Testis (tissue), 3 donors: ENCODE results near the gene IL2RG. TPM values are rescaled to one million over a fixed set of nuclear protein-coding genes. Genes with fewer than 3 reads are reported as not detected.

Source experiments
- DNase-seq: peaks from one replicate; pipeline ENCODE4 v3.0.0-alpha.2; 2019
- H3K27ac ChIP-seq, 2 donors: fragments of 200-600 bp; sonication (generic); one replicate each; pipeline ENCODE4 v1.5.1; 2019
- H3K27me3 ChIP-seq: fragments of 200-600 bp; sonication (generic); one replicate; pipeline ENCODE4 v1.5.1; 2019
- H3K36me3 ChIP-seq: fragments of 200-600 bp; sonication (generic); one replicate; pipeline ENCODE4 v1.5.1; 2017; ENCODE audit warnings: low read depth; ENCODE audit errors: missing control alignments
- H3K4me1 ChIP-seq: fragments of 200-600 bp; sonication (generic); one replicate; pipeline ENCODE4 v1.5.1; 2019
- H3K4me3 ChIP-seq, 2 donors: fragments of 200-600 bp; sonication (generic); one replicate each; pipeline ENCODE4 v1.5.1; 2017 to 2019
- H3K9me3 ChIP-seq: fragments of 200-600 bp; sonication (generic); one replicate; pipeline ENCODE4 v1.5.1; 2017
- POLR2A ChIP-seq: fragments of 450-650 bp; IDR thresholded peaks from one replicate; pipeline ENCODE4 v1.6.1; 2017; ENCODE audit warnings: antibody characterized with exemption, mild to moderate bottlenecking, moderate library complexity
- WGBS, 2 donors: methylation state at CpG; one replicate each; pipeline ENCODE4 v1.1.5; 2018; 5-methylcytosine and 5-hydroxymethylcytosine counted together
- intact Hi-C: fragments of 100-400 bp; cut with DNase I; formaldehyde crosslinking; loops from one replicate; pipeline ENCODE4 v1.15.1; 2023; ENCODE audit warnings: low total_unique reads
- polyA plus RNA-seq: library from polyadenylated mRNA; stranded (reverse); fragments of 350-450 nt; fragmentation: Illumina TruSeq; extraction: RNeasy Lipid Tissue Mini Kit (QIAGEN cat#74804); gene quantifications from one replicate; pipeline ENCODE4 v1.2.3, GENCODE V29; 2014; ENCODE audit warnings: low read depth, low replicate concordance; ENCODE audit not compliant: insufficient read depth
- total RNA-seq, 2 donors: library from RNA; depleted of rRNA; stranded (reverse); fragments of >200 nt; gene quantifications; one replicate each; pipeline ENCODE4 v1.2.3, GENCODE V29; 2016
- TF ChIP-seq, protein P1 (sequence below), 3 experiments: fragments of 450-650 bp in 2 of 3; fragments of 200-600 bp in 1 of 3; sonication (generic) in 1 of 3; IDR thresholded peaks; one replicate each; pipeline ENCODE4 v1.5.1; 2016 to 2019; ENCODE audit warnings: antibody characterized with exemption in 3 of 3, mild to moderate bottlenecking in 2 of 3, moderate library complexity in 1 of 3

The IL2RG gene
- total and polyA plus RNA-seq, 3 donors from 2014 or later, result 1.7 to 7.7 (median 6.8) TPM

- intact Hi-C loops, result no loop called here
- Histone ChIP-seq H3K27ac (no peak overlapping the region), H3K27me3 (no peaks in the 10 kb centered on the region), H3K9me3 (no peaks in the 10 kb centered on the region), H3K4me3 (no peak overlapping the region), H3K36me3 (no peaks in the 10 kb centered on the region), H3K4me1 (peaks cover 6% of the 10 kb centered on the region)
- DNase-seq, result peak; percentile 54
- 52 to 59% methylated on average over 5 to 11 of the region's 12 CpGs for WGBS, 2 donors
- no peak for TF ChIP-seq POLR2A
- TF ChIP-seq, protein P1, sequence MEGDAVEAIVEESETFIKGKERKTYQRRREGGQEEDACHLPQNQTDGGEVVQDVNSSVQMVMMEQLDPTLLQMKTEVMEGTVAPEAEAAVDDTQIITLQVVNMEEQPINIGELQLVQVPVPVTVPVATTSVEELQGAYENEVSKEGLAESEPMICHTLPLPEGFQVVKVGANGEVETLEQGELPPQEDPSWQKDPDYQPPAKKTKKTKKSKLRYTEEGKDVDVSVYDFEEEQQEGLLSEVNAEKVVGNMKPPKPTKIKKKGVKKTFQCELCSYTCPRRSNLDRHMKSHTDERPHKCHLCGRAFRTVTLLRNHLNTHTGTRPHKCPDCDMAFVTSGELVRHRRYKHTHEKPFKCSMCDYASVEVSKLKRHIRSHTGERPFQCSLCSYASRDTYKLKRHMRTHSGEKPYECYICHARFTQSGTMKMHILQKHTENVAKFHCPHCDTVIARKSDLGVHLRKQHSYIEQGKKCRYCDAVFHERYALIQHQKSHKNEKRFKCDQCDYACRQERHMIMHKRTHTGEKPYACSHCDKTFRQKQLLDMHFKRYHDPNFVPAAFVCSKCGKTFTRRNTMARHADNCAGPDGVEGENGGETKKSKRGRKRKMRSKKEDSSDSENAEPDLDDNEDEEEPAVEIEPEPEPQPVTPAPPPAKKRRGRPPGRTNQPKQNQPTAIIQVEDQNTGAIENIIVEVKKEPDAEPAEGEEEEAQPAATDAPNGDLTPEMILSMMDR (IDR thresholded peaks at IDR 0.05), result no peak
Observed at GRCh38 chrX:71128166-71128833, 16.9 kb upstream of the IL2RG start.

DNA sequence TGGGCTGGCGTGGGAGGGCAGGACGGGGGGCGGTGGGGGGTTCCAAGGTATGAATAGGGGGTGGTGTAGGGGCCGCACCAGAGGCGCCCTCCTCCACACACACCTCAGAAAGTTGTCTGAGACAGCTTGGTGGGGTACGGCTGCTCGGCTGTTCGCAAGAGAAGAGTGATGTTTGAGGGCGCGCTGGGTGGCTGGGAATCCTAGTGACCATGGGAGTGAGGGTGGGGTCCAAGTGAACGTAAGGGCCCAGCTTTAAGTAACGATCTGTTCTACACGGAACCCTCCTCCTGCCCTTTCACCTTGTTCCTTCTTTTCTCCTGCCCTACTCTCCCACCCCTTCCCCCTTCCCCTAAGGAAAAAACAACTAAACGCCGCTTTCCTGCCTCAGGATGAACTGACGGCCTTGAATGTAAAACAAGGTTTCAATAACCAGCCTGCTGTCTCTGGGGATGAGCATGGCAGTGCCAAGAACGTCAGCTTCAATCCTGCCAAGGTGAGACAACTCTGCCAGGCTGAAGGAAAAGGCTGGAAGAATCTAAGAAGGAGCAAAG lies 7.7 kb upstream of the IL2RG start:
- Histone ChIP-seq H3K27me3 (no peaks in the 10 kb centered on the region), H3K27ac (peak overlapping the region; percentile 90 to 91), H3K36me3 (no peaks in the 10 kb centered on the region), H3K4me1 (no peaks in the 10 kb centered on the region), H3K9me3 (no peaks in the 10 kb centered on the region), H3K4me3 (peak overlapping the region; percentile 66 to 75)
- WGBS, 2 donors, result 0 to 1% methylated on average over 6 to 16 of the region's 17 CpGs
- DNase-seq, result no peak
- TF ChIP-seq POLR2A, result no peak
- TF ChIP-seq, protein P1 (IDR thresholded peaks at IDR 0.05), result no peak
- intact Hi-C loops, result no loop called here

- peak within 1 kb of the TSS; percentile 90 to 91 for H3K27ac ChIP-seq
- H3K4me1 ChIP-seq, result no peaks in the 10 kb centered on the region
- intact Hi-C loops, result no loop called here
- TF ChIP-seq POLR2A, result no peak
- TF ChIP-seq, protein P1 (IDR thresholded peaks at IDR 0.05), result no peak
- no peaks in the 10 kb centered on the region for H3K36me3 ChIP-seq
- WGBS, 2 donors, result 1 to 2% methylated on average over 3 to 41 of the region's 56 CpGs
- peak within 1 kb of the TSS; percentile 66 to 75 for H3K4me3 ChIP-seq
- H3K27me3 ChIP-seq, result no peaks in the 10 kb centered on the region
- DNase-seq, result peak; percentile 90
- no peaks in the 10 kb centered on the region for H3K9me3 ChIP-seq
Observed at GRCh38 chrX:71118032-71118984, 6.9 kb upstream of the IL2RG start, which contains the start of gene MED12. Gene MED12 (plus strand): TSS chrX:71118596. CDS start chrX:71118755, 159 bp downstream.

GRCh38 chrX:71117358-71117757 lies 6.0 kb upstream of the IL2RG start:
- intact Hi-C loops, result no loop called here
- no peaks in the 10 kb centered on the region for H3K9me3 ChIP-seq
- no peak for DNase-seq
- H3K27ac ChIP-seq, result no peak overlapping the region
- no peaks in the 10 kb centered on the region for H3K36me3 ChIP-seq
- no peaks in the 10 kb centered on the region for H3K27me3 ChIP-seq
- TF ChIP-seq POLR2A, result no peak
- TF ChIP-seq, protein P1 (IDR thresholded peaks at IDR 0.05), result no peak
- no peak overlapping the region for H3K4me3 ChIP-seq
- no peaks in the 10 kb centered on the region for H3K4me1 ChIP-seq
- WGBS, 2 donors, result 51 to 56% methylated on average over 9 to 10 of the region's 10 CpGs
